GM18507 (cell line): ENCODE results near the gene KIRREL3.
A peak's percentile ranks its signal among the peaks of the same experiment; 100 is the strongest.

Experiments used
- DNase-seq: peaks from one replicate; pipeline ENCODE4 v3.0.0; 2011; ENCODE audit warnings: low read depth; ENCODE audit not compliant: insufficient read length; ENCODE audit errors: extremely low spot score
- FAIRE-seq: peaks from 2 replicates; lab custom pipeline; 2011; peaks lifted over from hg19 to GRCh38; lab: Jason Lieb, UNC

KIRREL3 gene

DNA sequence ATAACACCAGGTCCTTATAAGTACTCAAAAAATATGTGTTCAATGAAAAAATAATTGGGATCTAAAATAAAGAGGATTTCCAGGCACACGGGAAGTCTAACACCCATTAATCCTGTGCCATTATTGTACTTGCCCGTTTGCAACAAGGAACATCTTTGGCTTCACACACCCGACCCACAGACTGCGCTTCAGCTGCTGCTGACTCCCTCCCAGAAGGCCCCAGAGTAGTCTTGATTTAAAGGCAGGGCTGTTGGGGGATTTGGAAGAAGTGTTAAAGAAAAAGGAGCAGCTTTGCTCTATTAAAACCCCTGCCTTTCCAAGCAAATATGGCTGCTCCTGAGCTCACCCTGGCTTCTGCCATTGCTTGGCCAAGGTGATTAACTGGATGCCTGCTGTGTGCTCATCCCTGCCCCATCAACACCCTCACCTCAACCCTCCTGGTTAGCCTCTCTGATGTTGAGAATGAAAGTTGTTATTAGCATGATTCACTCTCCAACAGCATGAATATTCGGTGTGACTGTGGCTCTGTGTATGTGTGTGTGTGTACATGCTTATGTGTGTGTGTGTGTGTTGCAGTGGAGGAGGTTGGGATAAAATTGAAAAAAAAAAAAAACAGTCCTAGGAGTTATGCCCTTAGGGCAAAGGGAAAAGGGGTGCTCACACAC, 76.1 kb downstream of the KIRREL3 start:
- DNase-seq (no peak), FAIRE-seq (no peak)

DNA sequence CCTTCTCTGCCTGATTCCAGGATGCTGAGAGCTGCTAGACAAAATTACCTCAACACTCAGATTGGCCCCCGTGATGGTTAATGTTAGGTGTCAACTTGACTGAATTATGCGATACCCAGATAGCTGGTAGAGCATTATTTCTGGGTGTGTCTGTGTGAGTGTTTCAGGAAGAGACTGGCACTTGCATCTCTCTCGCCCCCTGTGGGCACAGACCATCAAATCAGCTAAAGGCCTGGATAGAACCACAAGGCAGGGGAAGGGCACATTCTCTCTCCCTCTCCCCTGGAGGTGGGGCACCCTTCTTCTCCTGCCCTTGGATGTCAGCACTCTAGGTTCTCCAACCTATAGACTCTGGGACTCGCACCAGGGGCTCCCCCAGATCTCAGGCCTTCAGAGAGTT, 79.7 kb downstream of the KIRREL3 start:
- no peak for DNase-seq
- no peak for FAIRE-seq

DNA sequence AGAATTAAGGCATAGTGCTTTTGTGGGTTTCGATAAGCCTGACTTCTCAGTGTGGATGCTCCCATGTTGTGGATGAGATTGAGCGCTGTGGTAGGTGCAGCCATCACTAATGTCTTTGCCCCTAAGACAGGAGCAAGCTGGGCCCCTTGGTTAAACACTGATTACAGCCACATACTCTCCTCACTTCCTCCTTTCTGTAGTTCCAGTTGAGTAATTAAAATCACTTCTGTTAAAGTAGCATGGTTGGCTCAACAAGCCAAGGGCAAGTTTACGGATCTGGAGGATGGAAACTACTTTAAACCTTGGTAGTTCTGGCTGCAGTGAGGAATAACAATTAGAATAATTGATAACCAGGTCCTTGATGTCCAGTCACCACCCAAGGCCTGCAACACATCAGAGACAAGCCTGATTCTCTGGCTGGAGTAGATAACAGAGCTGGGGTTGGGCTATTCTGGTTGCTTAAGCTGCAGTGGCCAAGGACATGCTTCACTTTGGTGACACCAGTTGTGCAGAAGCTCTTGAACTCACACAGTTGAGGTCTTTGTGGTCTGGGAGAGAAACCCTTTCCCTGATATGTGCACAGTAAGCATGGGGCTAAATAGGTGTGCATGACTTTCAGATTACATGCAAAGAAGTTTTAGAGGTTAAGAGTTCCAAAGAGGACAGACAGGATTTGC, 81.3 kb downstream of the KIRREL3 start:
- FAIRE-seq, result peak; percentile 68
- no peak for DNase-seq

DNA sequence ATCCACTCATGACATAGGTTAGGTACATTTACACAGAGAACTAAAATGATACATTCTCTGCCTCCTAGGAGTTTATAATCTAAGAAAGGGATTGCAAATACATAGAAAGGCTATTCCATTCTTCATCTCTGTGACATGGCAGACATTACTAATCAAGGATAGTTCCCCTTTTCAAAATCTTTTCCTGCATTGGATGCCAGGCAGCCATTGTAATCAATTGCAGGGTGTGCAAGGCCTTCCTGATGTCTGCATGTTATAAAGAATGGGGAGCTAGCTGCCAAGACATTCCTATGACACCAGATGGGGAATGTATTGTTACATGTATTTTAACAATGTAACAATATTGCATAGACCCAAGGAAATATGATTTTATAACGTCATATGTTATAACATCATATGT, 82.0 kb downstream of the KIRREL3 start:
- no peak for DNase-seq
- no peak for FAIRE-seq

DNA sequence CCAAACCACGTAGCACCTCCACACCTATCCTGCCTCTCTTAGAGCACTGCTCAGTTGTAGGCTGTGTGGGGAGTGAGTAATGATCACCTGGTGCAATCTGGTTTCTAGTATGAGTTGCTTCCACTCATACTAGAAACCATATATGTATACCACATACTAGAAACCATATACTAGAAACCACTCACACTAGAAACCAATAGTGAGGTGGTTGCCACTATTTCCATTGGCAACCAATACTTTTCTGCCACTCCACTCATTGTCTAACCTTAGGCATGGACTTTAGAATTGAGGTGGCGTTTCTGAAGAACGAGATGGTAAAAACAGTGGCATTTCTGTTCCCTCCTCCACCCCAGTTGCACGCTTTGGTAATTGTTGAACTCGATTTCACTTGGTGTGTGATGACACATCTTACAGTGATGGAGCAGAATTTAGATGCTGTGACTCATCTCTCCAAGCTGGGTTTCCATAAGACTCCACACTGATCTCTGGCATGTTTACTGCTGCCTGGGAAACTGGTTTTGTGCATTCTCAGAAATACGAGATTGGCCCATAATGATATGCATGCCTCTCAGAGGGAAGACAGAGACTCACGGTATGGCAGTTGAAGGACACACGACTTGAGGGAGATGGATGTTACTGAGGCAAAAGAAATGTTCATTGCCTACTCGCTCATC, 82.9 kb downstream of the KIRREL3 start:
- FAIRE-seq (peak; percentile 60), DNase-seq (peak; percentile 2)

DNA sequence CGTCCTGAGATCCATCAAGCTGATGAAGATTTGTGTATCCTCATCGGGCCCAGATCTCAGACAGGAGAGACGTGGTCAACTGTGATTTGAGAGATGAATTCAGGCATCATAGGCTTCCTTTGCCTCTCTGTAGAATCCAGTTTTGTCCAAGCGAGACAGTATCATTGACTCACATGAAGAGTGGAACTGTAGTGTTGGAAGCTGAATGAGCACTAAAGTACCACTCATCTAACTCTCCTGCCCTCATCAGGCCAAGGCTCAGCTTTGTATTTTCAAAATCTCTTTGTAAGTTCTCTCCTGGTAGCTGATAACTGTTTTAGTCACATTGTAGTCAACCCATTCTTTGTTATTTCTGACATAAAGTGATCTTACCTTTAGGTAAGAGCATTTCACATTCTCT, 85.1 kb downstream of the KIRREL3 start:
- FAIRE-seq (no peak), DNase-seq (no peak)

DNA sequence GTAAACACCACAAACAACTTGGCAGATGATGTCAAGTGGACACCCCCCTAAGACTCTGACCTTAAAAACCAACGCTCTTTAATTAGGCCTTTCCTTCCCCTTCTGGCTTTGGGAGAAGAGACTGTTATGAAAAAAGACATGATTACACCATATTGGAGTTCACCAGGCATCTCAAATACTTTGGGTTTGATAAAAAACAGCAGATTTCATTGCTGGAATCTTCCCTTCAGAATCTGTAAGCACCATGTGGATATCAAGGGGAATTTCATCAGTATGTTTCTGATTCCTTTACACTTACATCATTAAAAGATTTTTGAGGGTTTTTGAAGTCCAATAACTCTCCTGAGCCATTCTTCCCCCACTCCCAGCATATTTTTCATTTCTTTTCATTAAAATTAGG, 85.6 kb downstream of the KIRREL3 start:
- DNase-seq, result no peak
- FAIRE-seq, result no peak

DNA sequence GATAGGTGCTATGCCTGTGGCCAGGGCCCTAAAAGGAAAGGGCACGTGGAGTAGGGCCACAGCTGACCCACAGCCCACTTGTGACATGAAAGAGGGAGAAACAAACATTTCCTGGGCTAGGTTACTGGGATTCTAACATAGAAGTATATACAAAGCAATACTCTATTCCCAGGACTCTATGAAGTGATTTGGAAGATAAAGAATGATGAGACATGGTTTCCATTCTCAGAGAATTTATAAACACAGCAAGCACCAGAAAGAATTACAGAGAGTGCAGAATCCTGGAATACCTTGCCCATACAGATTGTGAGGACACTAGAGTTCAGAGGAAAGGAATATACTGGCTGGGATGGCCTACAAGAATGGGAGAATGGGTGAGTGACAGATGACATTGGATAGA, 86.4 kb downstream of the KIRREL3 start:
- DNase-seq (no peak), FAIRE-seq (no peak)

DNA sequence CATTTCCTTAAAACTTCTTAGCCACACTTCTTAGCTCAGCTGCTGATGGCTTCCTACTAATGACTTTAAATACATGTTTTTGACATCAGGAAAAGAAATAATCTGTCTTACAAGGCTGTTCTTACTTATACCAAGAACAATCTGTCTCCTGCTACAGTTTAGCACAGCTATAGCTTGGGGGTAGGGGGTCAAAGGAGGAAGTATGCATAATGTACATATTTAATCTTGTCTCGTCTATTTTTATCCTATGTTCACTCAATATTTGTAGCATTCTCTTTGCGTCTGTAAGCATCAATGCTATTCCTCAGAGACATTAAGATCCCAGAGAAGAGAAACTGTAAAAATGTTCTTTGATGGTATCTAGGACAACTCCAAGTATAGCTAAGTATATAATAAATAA, 96.0 kb downstream of the KIRREL3 start:
- FAIRE-seq, result no peak
- DNase-seq, result no peak

DNA sequence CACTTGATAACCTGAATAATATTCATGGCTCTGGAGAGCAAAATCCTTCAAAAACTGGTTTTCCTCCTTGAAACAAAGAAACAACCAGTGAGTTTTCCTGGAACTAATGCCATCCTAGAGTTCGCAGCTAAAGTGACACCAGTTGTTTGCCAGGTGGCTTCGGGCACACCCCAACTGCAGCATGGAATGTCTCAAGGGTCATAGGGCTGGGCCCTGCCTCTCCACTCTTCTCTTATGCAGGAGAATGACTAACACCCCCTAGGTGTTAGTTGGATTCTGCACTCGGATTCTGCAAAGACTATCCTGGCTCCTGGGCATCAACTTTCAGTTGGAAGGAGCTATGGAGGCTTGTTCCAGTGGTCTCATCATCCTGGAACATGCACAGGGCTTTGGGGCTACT, 98.8 kb downstream of the KIRREL3 start:
- no peak for DNase-seq
- FAIRE-seq, result no peak

DNA sequence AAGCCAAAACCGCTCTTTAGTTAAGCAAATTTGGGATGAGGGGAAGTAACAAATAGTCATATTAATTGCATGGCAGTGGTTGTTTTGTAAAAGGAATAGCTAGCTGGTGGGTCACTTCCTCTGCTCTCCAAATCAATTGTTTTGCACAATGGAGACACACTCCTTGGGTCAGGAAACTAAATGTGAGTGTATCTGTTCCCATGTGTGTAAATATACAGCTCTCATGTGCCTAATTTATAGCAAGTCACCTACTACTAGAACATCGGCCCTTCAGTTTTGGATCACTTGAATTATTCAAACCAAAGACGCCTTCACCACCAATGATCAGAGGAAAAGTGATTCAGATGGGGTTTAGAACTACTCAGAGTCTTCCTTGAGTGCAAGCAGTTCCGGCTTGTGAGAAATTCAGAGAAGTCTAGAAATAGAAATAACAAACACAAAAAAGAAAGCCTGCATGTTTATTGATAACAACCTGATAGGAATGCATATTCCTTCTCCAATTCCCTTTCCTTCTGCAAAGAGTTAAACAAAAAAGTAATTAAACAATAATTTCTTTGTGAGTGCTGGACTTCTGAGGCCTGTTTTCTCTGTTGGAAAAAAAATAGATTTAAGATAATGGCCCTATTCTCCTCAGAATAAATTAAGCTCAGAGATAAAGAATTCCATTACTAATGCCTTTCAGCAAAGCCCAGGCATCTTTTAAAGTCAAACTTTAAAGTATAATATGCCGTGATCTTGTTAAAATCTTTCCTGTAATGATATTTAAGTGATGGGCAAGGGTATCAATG, 100.4 kb downstream of the KIRREL3 start:
- DNase-seq (no peak), FAIRE-seq (no peak)

DNA sequence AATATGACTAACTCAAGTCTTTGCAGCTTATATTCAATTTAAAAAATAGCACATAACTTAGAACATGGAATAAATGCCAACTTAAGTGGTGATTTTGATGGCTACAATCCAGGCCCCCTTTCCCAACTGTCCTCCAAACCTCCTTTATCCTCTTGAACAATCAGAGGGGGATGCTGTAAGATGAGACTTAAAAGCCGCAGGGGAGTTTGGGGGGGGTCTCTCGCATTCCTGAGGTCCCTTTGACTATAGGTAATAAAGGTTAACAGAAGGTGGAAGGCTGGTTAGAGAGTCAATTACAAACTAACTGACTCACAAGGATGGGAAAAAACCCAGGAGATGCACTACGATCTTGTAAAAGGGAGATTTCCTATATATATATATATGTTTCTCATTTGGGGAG, 101.8 kb downstream of the KIRREL3 start:
- FAIRE-seq, result no peak
- DNase-seq, result no peak

DNA sequence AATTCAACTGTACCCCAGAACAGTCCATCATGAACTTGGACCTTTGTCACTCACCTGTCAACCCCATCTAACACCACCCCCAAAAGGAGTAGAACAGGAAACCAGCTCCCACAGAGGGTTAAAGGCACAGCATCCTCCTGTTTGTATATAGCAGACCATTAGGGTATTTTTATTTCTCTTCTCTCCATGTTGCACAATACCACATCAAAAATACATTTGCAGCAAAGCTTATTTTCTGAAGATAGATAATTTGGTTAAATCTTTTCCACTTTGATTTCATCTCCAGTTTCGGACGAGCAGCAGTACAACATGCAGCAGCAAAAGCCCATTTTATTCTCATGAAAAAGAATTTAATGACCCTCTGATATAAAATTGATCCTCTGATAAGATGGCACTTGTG, 103.1 kb downstream of the KIRREL3 start:
- no peak for DNase-seq
- no peak for FAIRE-seq

DNA sequence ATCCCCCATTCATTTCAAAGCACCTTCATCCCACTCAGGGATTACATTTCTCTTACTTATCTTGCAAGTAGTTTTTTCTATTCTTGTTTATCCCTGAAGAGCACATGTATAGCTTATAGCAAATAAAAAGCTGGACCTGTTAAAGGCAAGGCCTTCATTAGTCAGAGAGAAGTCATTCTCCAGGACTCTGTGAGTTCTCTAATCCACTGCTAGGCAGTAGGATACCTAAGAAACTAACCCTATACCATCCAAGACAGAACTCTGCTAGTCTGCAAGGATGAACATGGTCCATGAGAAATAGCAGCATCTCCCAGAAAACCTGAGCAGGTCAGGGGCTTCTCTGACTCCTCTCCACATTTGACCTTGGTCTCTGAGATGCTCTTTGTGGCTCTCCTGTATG, 104.5 kb downstream of the KIRREL3 start:
- DNase-seq (no peak), FAIRE-seq (no peak)

DNA sequence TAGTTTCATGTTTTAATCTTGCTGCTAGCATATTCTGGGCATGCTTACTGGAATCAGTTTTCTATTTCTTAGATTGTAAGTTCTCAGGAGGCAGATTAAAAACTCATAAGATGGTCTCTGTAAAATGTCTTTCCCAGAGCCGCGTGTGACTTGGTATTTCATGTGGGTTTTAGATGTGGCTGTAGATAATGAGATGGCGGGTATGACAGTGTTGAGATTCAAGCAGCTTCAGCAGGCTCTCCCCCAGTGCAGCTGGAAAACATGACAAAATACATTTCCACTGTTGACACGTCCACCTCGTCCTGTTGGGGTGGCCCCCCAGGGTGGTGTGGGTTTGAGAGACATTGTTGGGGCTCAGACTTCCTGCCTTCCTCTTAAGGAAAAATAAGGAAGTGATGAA, 106.8 kb downstream of the KIRREL3 start:
- DNase-seq (no peak), FAIRE-seq (no peak)

DNA sequence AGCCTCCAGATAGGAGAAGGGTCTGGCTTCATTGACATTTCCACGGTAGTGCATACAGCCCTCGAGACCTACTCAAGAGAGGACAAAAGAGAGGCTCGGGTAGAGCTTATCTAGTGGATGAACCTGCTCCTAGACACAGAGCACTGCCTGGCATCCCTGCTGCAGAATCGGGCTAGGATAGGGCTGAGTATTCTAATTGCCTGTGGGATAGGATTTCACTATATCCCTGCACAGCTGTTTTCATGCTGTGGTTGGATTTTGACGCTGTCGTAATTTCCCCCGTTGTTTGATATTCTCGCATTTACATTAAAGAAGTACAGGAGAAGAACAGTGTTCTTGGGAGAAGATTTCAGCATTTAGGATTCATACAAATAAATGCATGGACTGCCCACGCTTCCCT, 107.8 kb downstream of the KIRREL3 start:
- FAIRE-seq (no peak), DNase-seq (no peak)

DNA sequence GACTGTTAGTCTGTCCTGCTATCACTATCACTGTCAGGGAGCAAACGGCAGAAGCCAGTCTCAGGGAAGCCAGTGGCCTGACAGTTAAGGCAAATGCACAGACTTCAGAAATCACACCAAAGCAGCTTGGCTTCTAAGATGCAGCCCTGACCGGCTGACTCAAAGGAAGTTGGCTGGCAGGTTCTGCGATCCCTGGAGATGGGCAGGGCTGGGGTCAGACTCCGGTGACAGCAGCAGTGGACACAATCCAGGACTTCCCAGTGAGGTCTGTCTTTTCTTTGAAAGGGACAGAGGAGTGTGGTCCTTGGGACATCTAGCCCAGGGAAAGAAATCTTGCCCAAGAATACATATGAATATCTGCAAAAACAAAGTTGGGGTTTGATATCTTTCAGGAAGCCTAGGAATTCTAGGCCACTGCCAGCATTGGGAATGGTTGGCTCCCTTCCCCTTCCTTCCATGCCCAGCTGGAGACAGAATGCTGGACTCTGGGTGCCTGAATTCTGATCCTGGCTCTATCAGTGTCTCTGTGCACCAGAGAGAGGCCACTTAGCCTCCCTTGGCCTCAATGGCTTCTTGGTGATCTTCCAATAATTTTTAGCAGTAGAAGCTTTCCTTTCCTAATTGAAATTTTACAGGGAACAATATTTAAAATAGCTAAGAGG, 108.9 kb downstream of the KIRREL3 start:
- DNase-seq (no peak), FAIRE-seq (no peak)

DNA sequence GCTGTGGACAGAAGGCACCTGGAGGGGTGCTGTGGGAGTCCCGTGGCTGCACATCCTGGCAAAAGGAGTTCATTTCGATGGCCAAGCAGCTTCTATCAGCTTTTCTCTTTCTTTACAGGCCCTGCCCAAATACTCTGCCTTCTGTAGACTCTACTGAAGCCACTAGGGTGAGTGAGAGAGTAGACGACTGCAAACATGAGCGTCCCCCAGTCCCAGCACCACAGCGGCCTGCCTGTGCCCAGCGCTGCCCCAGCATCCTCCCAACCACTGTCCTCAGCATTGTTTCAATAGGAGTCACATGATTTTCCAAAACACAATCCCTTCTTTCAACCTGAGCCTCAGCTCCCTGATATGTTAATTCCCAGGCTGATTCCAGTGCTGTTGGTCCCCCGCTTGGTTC, 110.0 kb downstream of the KIRREL3 start:
- DNase-seq (no peak), FAIRE-seq (no peak)

DNA sequence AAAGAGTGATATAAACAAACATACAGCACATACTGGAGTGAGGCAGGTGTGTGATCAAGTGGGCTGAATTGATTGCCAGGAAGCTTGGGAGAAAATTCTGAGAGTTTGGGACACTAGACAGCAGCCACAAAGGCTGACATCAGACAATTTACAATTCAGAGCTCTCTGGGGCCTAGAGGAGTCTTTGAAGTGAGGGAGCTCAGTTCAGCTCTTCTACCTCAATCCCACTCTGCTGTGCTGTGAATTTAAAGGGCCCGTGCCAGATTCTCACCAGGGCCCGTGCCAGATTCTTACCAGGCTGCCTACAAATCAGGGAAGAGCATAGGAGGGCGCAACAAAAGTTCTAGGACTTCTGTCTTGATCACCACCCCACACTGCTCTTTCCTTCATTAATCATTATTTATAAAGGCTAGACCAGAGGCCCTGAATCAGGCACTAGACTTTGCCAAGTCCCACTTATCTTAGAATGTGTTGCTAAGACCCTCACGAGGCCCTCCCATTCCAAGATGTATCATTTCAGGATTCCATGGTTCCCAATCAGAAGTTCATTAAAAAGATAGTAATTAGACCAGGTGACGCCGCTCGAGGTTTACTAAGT, 112.4 kb downstream of the KIRREL3 start:
- DNase-seq (no peak), FAIRE-seq (no peak)
